HG03469 (cell line): ENCODE data around the gene KIF21A.

Experiments
- ATAC-seq: cut with Tn5 transposase; IDR thresholded peaks from one replicate; pipeline ENCODE4 v1.9.1; 2021; ENCODE audit warnings: mild to moderate bottlenecking, moderate library complexity, moderate number of reproducible peaks; ENCODE audit not compliant: unreplicated experiment

Gene KIF21A

GRCh38 chr12:39440781-39441180 is 2.1 kb downstream of the KIF21A start:
- ATAC-seq: no peak

DNA sequence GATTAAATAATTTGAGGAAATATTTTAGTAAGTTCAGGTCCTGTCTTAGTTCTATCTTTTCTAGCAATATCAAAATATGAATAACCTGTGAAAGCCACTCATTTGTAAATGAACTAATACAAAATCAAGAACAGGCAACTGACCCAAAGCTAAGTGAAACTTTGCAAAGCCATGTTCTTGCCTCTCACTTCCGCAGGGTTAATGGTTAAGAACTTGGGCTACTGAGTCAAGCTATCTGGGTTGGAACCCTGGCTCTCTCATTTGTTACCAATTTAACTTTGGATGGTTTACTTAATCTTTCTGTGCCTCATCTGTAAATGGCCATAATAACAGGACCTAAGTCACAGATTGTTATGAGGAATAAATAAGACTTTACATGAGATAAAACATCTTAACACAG is 2.8 kb downstream of the KIF21A start:
- no peak for ATAC-seq

DNA sequence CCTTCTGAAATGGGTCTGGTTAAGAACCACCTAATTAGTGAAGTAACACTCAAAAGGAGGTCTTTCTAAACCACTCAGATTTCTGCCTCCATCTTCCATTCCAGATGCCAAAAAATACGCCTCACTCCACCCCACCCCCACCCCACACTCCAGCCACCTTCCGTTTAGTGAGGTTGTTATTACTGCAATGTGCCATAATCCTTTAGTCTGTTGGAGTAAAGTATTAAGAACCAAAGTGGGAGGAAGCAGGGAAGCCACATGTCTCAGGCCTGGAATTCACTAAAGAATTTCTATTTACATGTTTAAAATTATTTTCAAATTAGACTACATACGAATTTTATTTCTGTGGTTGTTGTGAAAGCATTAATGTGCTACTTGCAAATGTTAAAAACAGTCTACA is 7.4 kb downstream of the KIF21A start:
- ATAC-seq: no peak

- no peak for ATAC-seq
Measured at GRCh38 chr12:39431797-39432196, 11.1 kb downstream of the KIF21A start.

DNA sequence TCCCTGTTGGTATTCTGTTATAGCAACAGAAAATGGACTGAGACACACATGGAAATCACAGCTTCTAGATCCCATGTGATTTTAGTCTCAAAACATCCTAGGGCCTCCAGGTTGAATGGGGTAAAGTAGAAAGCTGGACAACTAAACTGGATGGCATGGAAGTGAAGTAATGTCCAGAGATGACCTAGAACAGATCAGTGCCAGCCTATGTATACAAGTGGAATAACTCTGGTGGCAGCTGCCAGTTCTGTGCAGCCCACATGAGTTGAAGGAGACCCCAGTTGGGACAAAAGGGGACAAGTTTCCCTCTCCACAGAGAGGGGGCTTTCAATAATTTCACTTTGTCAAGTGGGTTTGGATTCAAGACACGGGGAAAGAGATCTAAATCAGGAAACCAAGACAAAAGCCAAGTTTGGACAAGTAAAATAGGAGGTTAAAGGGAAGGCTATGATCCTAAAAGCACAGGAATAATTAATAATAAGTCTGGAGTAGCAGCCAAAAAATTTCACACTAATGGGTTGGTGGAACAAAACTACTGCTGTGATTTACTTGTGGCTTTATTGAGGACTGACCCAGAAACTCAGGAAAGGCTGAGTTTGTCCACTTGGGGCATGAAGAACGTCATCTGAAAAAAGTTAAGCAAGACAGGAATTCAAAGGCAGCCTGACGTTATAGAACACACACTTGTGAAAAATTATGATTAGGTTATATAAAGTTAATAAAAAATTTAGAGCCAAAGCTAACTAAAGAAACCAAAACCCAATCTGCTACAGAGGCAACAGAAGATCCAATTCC is 11.7 kb downstream of the KIF21A start:
- no peak for ATAC-seq

GRCh38 chr12:39429809-39430208 is 13.1 kb downstream of the KIF21A start:
- no peak for ATAC-seq

DNA sequence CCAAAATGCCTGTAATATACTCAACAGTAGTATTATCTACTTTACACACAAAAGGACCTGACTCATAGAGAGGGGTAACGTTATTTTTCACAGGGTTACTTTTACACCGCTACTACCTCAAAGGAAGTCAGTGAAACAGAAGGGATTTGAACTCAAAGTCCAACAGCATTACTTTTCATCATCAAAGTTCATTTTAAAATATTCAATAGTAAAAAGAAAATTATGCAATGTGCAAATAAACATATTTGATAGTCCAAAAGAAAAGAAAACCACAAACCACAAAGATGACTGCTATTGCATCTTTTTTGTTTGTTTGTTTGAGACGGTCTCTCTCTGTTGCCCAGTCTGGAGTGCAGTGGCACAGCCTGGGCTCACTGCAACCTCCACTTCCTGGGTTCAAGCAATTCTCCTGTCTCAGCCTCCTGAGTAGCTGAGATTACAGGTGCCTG is 15.5 kb downstream of the KIF21A start:
- no peak for ATAC-seq

DNA sequence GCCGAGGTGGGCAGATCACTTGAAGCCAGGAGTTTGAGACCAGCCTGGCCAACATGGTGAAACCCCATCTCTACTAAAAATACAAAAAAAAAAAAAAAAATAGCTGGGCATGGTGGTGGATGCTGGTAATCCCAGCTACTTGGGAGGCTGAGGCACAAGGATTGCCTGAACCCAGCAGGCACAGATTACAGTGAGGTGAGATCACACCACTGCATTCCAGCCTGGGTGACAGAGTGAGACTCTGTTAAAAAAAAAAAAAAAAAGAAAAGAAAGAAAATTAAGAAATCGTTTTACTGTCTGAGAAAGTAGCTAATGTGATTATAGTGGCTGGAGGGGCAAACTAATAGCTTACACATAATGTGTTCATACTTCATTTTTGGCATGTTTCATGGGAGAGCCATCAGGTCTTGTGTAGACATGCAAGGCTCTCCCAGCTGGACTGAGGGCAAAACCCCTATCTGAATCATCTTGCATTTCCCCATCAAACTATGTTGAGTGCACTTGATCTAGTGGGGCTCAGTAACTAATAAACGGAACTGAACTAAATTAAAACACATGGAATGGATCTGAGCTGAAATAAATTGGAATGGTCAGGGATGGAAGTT is 16.2 kb downstream of the KIF21A start:
- no peak for ATAC-seq

DNA sequence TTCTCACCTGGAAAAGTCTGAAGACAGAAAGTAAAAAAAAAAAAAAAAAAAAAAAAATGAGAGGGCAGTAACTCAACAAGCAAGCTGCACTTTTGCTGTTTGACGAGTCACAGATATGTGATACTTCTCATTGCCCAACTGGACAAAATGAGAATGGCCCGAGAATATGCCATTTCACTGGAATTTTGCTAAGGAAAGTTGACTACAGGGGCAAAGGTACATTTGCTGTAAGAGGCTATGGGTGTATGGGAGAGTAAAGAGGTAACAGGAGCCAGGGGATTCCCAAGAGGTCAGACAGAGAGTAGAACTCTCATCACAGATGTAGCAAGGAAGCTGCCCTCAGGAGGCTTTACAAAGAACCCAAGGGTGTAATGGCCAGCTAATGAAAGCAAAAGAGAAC is 22.9 kb downstream of the KIF21A start:
- ATAC-seq: no peak

DNA sequence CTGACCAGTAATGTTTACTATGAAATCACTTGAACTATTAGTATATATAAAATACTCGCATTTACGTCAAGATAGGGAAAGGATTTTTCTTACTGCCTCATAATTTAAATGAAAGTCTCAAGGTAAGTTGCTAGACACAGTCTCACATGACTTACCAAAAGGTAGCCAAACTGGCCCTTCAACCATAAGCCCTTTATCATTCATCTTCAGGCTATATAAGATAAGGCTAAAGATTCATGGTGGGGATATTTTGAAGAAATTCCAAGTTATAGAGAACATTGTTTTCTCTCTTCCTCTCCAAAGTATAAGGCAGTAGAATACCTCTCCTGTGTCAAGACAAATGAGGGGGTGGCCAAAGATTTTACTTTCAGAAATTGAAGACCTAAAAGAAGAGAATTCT is 23.4 kb downstream of the KIF21A start:
- no peak for ATAC-seq

DNA sequence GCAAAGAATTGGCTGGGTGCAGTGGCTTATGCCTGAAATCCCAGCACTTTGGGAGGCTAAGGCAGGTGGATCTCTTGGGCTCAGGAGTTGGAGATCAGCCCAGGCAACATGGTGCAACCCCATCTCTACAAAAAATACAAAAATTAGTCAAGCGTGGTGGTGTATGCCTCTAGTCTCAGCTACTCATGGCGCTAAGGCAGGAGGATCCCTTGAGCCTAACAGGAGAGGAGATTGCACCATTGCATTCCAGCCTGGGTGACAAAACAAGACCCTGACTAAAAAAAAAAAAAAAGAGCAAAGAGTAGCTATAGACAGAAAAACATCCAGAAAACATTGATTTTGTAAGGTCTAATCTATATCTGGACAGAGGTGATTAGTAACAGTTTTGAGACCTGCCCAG is 25.0 kb downstream of the KIF21A start:
- ATAC-seq: no peak

DNA sequence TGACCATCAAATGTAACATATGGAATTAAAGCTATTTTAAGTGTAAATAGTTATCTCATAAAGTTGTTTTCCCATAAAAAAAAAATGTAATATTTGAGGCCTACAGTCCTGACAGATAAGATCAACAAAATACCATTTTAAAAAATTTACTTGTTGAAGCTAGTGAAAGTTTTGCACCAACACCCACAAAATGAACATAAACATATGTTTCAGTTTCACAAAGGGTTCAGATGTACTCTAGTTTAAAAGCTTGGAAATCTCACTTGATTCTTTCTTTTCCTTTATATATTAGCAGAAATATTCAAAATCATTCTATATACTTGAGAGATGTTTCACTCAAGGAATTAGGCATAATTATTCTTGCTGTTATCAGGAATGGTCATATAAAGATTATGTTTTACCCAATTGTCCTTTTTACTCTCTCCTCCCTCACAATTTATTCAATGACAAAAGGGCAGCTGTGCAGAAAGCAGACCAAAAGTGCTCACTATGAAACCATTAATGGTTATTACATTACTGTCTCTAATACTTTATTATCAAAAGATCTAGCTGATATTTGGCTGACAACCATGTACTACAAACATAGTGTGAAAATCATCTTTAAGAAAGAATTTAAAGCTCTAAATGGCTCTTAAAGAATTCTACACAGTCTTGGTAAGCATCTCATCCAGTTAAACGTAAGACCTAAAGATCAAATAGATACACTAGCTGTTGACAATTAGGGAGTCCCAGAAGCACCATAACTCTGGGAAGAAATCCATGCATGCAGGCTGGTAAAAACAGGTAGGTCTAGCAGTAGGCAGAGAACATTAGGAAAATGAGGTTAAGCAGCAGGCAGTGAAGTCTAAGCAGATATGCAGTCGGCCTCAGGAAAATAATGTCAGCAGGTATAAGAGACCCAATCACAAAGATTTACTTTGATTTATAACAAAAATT is 28.8 kb downstream of the KIF21A start:
- ATAC-seq: no peak

DNA sequence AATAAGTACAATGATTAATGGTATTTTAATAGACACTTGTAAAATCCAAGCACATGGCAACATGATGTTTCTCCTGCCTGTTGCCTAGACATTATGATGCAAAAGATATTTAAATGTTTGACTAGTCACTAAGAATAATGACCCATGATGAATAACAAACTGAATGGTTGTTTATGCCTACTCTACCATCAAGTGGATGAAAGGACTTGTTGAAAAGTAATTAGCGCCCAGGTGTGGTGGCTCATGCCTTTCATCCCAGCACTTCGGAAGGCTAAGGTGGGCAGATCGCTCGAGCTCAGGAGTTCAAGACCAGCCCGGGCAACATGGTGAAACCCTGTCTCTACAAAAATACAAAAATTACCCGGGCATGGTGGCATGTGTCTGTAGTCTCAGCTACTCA is 30.7 kb downstream of the KIF21A start:
- no peak for ATAC-seq

DNA sequence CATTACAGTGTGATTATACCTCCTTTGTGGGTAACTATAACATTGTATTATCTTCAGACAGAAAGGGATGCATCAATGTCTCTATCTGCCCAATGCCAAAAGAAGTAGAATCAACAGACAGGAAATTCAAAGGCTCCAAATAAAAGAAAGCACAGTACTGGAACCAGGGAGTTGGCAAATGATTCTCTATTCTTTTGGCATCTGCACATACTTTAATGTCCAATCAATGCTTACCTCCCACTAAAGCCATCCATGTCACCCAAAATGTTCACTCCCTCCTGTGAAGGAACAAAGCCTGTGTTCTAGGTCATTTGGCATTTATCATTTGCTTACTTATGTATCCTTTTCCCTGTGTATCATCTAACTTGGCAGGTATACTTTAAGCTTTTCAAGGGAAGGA is 36.7 kb downstream of the KIF21A start:
- ATAC-seq: no peak

DNA sequence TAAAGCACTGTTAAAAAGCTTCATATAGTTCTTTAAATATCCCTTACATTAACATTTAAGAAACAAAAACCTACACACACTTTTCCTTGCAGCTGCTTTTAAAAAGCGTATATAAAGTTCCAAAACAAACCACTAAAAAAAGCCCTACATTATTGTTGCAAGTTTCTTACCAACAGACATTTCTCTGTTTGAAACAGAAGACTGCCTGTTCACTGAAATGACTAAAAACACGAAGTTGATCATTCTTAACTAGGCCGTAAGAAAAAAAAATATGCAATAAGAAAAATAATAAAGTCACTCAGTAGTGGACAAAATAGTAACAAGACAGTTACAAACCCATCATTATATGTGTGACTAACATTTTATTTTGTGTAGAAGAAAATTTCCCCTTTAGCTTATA is 37.3 kb downstream of the KIF21A start:
- ATAC-seq: no peak

DNA sequence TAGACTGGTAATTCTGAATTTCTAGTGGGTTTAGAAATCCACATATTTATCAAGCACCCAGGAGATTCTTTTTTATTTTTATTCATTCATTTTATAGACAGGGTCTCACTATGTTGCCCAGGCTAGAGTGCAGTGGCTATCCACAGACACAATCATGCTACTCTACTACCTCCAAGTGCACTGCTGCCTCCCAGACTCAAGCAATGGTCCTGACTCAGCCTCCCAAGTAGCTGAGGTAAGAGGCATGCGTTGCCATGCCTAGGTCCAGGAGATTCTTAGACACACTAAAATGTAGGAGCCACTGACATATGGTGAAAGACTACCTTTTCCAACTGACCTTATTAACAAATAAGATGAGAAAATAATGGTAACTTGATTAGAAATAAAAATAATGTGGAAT is 38.9 kb downstream of the KIF21A start:
- no peak for ATAC-seq

DNA sequence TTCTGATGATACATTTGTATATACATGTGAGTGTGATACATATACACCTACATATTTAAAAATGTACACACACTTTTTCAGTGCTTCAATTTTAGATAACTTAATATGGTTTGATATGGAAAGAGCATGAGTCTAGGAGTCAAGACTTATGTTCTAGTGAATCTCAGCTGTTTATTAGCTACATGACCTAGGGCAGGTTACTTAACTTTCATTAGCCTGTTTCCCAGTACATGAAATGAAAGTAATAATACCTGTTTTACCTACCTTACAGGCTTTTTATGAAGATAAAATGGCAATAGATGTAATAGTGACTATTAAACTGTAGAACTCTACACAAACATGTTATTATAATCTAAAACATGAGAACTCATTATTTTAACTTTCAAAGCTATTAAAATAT is 39.5 kb downstream of the KIF21A start:
- no peak for ATAC-seq

GRCh38 chr12:39402922-39403321 is 40.0 kb downstream of the KIF21A start:
- no peak for ATAC-seq

GRCh38 chr12:39401459-39401858 is 41.5 kb downstream of the KIF21A start:
- ATAC-seq: no peak

GRCh38 chr12:39395866-39396265 is 47.1 kb downstream of the KIF21A start:
- ATAC-seq: no peak

- ATAC-seq: no peak
Measured at GRCh38 chr12:39393890-39394289, 49.0 kb downstream of the KIF21A start.

GRCh38 chr12:39393179-39393578 is 49.7 kb downstream of the KIF21A start:
- no peak for ATAC-seq
